Kidney (tissue), 14 donors: ENCODE results near the gene MYL10. TPM values are rescaled to one million over a fixed set of nuclear protein-coding genes. Genes with fewer than 3 reads are reported as not detected.

Experiments
- DNase-seq, 5 donors: peaks; one replicate each; pipeline ENCODE4 v3.0.0-alpha.2; 2013 to 2020
- FAIRE-seq: peaks from 2 replicates; lab custom pipeline; 2012; peaks lifted over from hg19 to GRCh38; lab: Jason Lieb, UNC
- H3K27ac ChIP-seq, 2 donors: one replicate each; pipeline ENCODE4 v1.7.0; 2013; ENCODE audit warnings: low read depth in 2 of 2, low read length in 2 of 2, inconsistent platforms in 1 of 2
- H3K27me3 ChIP-seq: one replicate; pipeline ENCODE4 v1.7.1; 2013; ENCODE audit warnings: low read length, inconsistent platforms; ENCODE audit not compliant: control insufficient read depth, insufficient read depth
- H3K36me3 ChIP-seq, 3 donors: one replicate each; pipeline versions ENCODE4 v1.7.0 to v1.7.1; 2013; ENCODE audit warnings: low read length in 3 of 3, control low read depth in 1 of 3, inconsistent platforms in 1 of 3; ENCODE audit not compliant: insufficient read depth in 3 of 3, control insufficient read depth in 2 of 3
- H3K4me1 ChIP-seq, 3 donors: one replicate each; pipeline versions ENCODE4 v1.7.0 to v1.7.1; 2013; ENCODE audit warnings: low read length in 3 of 3, inconsistent platforms in 1 of 3, low read depth in 1 of 3; ENCODE audit not compliant: control insufficient read depth in 2 of 3, insufficient read depth in 2 of 3
- H3K4me3 ChIP-seq, 3 donors: one replicate each; pipeline versions ENCODE4 v1.7.0 to v1.8.1; 2013; ENCODE audit warnings: low read length in 3 of 3, control low read depth in 1 of 3, inconsistent platforms in 1 of 3
- H3K9ac ChIP-seq, 3 donors: one replicate each; pipeline versions ENCODE4 v1.7.0 to v1.7.1; 2013; ENCODE audit warnings: low read length in 3 of 3, control low read depth in 1 of 3, inconsistent platforms in 1 of 3
- H3K9me3 ChIP-seq, 3 donors: one replicate each; pipeline versions ENCODE4 v1.7.0 to v1.7.1; 2013; ENCODE audit warnings: low read length in 3 of 3, control low read depth in 1 of 3, inconsistent platforms in 1 of 3; ENCODE audit not compliant: control insufficient read depth in 2 of 3, insufficient read depth in 1 of 3
- intact Hi-C: fragments of 100-400 bp; cut with DNase I; formaldehyde crosslinking; loops from one replicate; pipeline ENCODE4 v1.11.1; 2022
- polyA plus RNA-seq: library from polyadenylated mRNA; stranded (reverse); fragments of 350-450 nt; fragmentation: Illumina TruSeq; extraction: RNeasy Lipid Tissue Mini Kit (QIAGEN cat#74804); gene quantifications from one replicate; pipeline ENCODE4 v1.2.3, GENCODE V29; 2014; ENCODE audit warnings: low read depth, low replicate concordance; ENCODE audit not compliant: insufficient read depth
- total RNA-seq: library from RNA; stranded (reverse); fragmentation: NEBNext Ultra II Directional; extraction: Animal tissue kit (Norgen Biotek cat#: 25700); gene quantifications from one replicate; pipeline ENCODE4 v1.2.1, GENCODE V29; 2021
- TF ChIP-seq, protein P1 (sequence below): IDR thresholded peaks from 3 replicates; pipeline ENCODE4 v1.5.1; 2012; ENCODE audit warnings: mild to moderate bottlenecking, moderate library complexity, borderline replicate concordance; ENCODE audit not compliant: insufficient read depth; ENCODE audit errors: extremely low read depth
- donor health status: control.
- donor health status: control.
- donor health status: control.
- donor health status: control.
- donor health status: control.
- donor health status: DM: yes; HTN: yes; CAD: no.
- donor health status: Normal renal cell carcinoma (clear cell type).

Gene MYL10
- total and polyA plus RNA-seq, 2 donors from 2014 or later = not detected

DNA sequence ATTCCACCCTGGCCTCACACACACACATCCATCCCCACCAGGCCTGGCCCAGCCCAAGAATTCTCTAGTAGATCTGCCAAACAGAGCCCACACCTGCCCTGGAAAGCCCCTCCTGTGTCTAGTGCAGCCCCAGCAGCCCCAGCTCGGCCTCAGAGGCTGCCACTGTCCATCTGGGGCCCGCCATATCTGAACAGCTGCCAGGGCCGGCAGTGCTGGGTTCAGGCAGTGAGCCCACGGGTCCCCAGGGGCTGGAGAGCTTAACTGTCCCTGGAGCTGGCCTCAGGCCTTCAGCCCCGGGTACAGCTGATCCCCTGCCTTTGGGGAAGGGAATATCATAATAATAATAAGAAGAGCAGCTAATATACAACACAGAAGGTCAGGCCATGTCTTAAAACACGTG, 574 bp downstream of the MYL10 start:
- no peaks in the 10 kb centered on the region for H3K9me3 ChIP-seq
- TF ChIP-seq, protein P1, sequence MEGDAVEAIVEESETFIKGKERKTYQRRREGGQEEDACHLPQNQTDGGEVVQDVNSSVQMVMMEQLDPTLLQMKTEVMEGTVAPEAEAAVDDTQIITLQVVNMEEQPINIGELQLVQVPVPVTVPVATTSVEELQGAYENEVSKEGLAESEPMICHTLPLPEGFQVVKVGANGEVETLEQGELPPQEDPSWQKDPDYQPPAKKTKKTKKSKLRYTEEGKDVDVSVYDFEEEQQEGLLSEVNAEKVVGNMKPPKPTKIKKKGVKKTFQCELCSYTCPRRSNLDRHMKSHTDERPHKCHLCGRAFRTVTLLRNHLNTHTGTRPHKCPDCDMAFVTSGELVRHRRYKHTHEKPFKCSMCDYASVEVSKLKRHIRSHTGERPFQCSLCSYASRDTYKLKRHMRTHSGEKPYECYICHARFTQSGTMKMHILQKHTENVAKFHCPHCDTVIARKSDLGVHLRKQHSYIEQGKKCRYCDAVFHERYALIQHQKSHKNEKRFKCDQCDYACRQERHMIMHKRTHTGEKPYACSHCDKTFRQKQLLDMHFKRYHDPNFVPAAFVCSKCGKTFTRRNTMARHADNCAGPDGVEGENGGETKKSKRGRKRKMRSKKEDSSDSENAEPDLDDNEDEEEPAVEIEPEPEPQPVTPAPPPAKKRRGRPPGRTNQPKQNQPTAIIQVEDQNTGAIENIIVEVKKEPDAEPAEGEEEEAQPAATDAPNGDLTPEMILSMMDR = no peak
- no peak overlapping the region for H3K4me3 ChIP-seq
- H3K27me3 ChIP-seq = no peaks in the 10 kb centered on the region
- no peak overlapping the region for H3K9ac ChIP-seq
- no peak for DNase-seq
- no peaks in the 10 kb centered on the region for H3K4me1 ChIP-seq
- no peaks in the 10 kb centered on the region for H3K36me3 ChIP-seq
- no peak for FAIRE-seq
- intact Hi-C loops = no loop called here
- H3K27ac ChIP-seq = no peak overlapping the region

DNA sequence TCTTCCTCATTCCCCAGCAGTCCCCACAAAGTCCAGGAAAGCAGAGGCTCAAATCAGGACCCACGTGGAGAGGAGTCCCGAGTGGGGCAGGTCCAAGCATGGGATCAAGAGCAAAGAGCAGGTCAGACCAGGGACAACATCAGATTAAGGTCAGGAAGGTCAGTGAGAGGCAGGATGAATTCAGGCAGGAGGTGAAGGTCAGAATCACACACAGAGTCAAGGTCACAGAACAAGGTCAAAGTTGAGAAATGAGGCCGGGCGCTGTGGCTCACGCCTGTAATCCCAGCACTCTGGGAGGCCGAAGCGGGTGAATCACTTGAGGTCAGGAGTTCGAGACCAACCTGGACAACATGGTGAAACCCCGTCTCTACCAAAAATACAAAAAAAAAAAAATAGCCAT, 2.3 kb downstream of the MYL10 start:
- TF ChIP-seq, protein P1 = no peak
- H3K9me3 ChIP-seq = no peaks in the 10 kb centered on the region
- no peak overlapping the region for H3K4me3 ChIP-seq
- no peak overlapping the region for H3K27ac ChIP-seq
- no peak overlapping the region for H3K9ac ChIP-seq
- FAIRE-seq = no peak
- intact Hi-C loops = no loop called here
- no peaks in the 10 kb centered on the region for H3K27me3 ChIP-seq
- no peaks in the 10 kb centered on the region for H3K4me1 ChIP-seq
- H3K36me3 ChIP-seq = no peaks in the 10 kb centered on the region
- no peak for DNase-seq

DNA sequence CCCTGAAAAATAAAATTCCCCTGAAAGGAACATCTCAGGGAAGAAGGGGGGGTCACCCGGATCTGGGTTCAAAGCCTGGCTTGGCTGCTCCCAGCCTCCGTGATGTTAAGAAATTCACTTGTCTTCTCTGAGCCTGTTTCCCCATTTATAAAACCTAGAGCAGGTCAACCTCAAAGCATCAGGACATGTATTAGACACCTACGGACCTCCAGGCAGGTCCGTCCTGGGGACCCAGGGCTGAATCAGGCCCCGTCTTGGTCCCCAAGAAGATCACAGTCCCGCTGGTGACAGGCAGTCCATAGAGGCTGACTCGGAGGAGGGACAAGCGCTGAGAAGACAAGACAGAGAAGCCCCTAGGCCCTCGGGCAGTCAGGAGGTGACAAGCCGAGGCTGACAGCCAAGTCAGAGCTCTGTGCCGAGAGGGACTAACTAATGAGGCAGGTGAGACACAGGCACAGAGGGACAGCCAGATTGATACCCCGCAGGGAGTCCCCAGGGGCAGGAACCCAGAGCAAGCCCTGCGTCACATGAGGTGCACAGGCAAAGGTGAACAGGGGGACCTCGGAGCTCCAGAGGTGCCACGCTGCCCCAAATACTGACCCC, 2.9 kb downstream of the MYL10 start:
- Histone ChIP-seq H3K27me3 (no peaks in the 10 kb centered on the region), H3K9ac (no peak overlapping the region), H3K4me1 (no peaks in the 10 kb centered on the region), H3K9me3 (no peaks in the 10 kb centered on the region), H3K27ac (no peak overlapping the region), H3K4me3 (no peak overlapping the region), H3K36me3 (no peaks in the 10 kb centered on the region)
- intact Hi-C loops = no loop called here
- FAIRE-seq (no peak), DNase-seq (no peak)
- TF ChIP-seq, protein P1 = no peak
